ENCODE measurements around the gene NDUFA11. TPM values are rescaled to one million over a fixed set of nuclear protein-coding genes. Genes with fewer than 3 reads are reported as not detected.

NDUFA11 gene
- total and polyA plus RNA-seq, 9 of the 15 experiments (the other 6 are each of a cell fraction or from before 2014, with no cell fraction given) = 63.3 to 486 (median 274) TPM

- intact Hi-C loops (cut with micrococcal nuclease) = no loop called here
- DNase-seq (ENCODE audit: extremely low read depth in 1 of 4, low spot score in 3 of 4) (no peak), FAIRE-seq (no peak), ATAC-seq (no peak)
- peaks cover 18% of the 10 kb centered on the region for H3K79me2 ChIP-seq (ENCODE audit: control insufficient read depth, insufficient read depth, low read length)
- in situ Hi-C loops (cut with MboI) = no loop called here
- H3K9me3 ChIP-seq (replicated peaks; ENCODE audit: control insufficient read depth, insufficient read depth, low read depth, low read length) = no peaks in the 10 kb centered on the region
- H3K9ac ChIP-seq (ENCODE audit: insufficient read depth in 1 of 2, low read depth in 2 of 2, low read length in 2 of 2) = no peak overlapping the region
- TF ChIP-seq TCF3 (CRISPR knock-in tag; IDR thresholded peaks at IDR 0.05) (no peak), ELF4 (CRISPR knock-in tag; IDR thresholded peaks at IDR 0.05) (no peak), NELFE (IDR thresholded peaks at IDR 0.05; ENCODE audit: insufficient read depth, insufficient read length) (no peak), TAF7 (tag; IDR thresholded peaks at IDR 0.05) (no peak), FOSL1 (tag; conservative IDR thresholded peaks at IDR 0.05) (no peak)
- H3K36me3 ChIP-seq (ENCODE audit: control insufficient read depth, insufficient read depth, low read length) = peaks cover 86% of the 10 kb centered on the region; the same call in 2 of the 3 replicates
- POLR2A ChIA-PET = interaction anchor here (0.6 to 2.4 kb wide), 5 partner anchors 11 to 30 kb away, joined by 3 to 8 read pairs (median 5); no protein-coding TSS in a partner anchor
- no peak overlapping the region for H3K4me2 ChIP-seq (ENCODE audit: insufficient read depth, low read length)
- H3K4me3 ChIP-seq = no peak overlapping the region
- H3K4me1 ChIP-seq (replicated peaks in 1 of 2; ENCODE audit: control insufficient read depth in 2 of 2, insufficient read depth in 2 of 2, low read length in 2 of 2) = peaks cover 0 to 10% of the 10 kb centered on the region in 2 experiments; a peak in 1 of 5 replicates
- no peak overlapping the region for H3K27ac ChIP-seq (ENCODE audit: extremely low read depth, low read depth, low read length)
- CTCF ChIA-PET (ENCODE audit: low intra/inter-chr PET ratio) = no interaction called here
- peaks cover 5% of the 10 kb centered on the region; the same call in 1 of the 2 replicates for H4K20me1 ChIP-seq (replicated peaks; ENCODE audit: control insufficient read depth, insufficient read depth, low read length)
- 80% methylated on average over 9 of the region's 10 CpGs for WGBS (ENCODE audit: insufficient coverage, low coverage, missing lambda C conversion rate)
- no peak overlapping the region for H2AFZ ChIP-seq (ENCODE audit: low read depth, low read length)
- no peaks in the 10 kb centered on the region for H3K27me3 ChIP-seq (ENCODE audit: control insufficient read depth in 2 of 2, insufficient read depth in 2 of 2, low read length in 2 of 2)
- H3K9me1 ChIP-seq (ENCODE audit: control insufficient read depth, insufficient read depth, low read length) = peaks cover 8% of the 10 kb centered on the region
- BruUV-seq (replicated peaks) = no TSS peak
Observed at GRCh38 chr19:5937550-5937949, 34.0 kb upstream of the NDUFA11 start.

DNA sequence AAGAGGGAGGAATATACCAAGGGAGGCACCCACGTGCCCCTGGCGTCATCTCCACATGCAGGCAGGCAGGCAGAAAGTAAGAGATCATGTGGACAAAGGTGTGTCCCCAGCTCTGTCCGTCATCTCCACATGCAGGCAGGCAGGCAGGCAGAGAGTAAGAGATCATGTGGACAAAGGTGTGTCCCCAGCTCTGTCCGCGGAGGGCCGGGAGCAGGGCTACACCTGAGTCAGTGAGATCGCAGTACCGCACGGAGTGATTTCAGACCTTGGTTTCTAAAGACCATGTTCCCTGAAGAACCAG is 32.7 kb upstream of the NDUFA11 start:
- Histone ChIP-seq H3K9me1 (ENCODE audit: control insufficient read depth, insufficient read depth, low read length) (peaks cover 2% of the 10 kb centered on the region), H3K4me2 (ENCODE audit: insufficient read depth, low read length) (no peak overlapping the region), H3K4me1 (replicated peaks in 1 of 2; ENCODE audit: control insufficient read depth in 2 of 2, insufficient read depth in 2 of 2, low read length in 2 of 2) (peaks cover 0 to 13% of the 10 kb centered on the region in 2 experiments; a peak in 1 of 5 replicates), H2AFZ (ENCODE audit: low read depth, low read length) (no peak overlapping the region), H4K20me1 (replicated peaks; ENCODE audit: control insufficient read depth, insufficient read depth, low read length) (peaks cover 5% of the 10 kb centered on the region; the same call in 1 of the 2 replicates), H3K79me2 (ENCODE audit: control insufficient read depth, insufficient read depth, low read length) (peaks cover 7% of the 10 kb centered on the region; the same call in 1 of the 3 replicates), H3K9me3 (replicated peaks; ENCODE audit: control insufficient read depth, insufficient read depth, low read depth, low read length) (no peaks in the 10 kb centered on the region), H3K9ac (ENCODE audit: insufficient read depth in 1 of 2, low read depth in 2 of 2, low read length in 2 of 2) (0 out of 4 replicates have a peak overlapping the region, but pooled peaks of 1 of the 2 experiments have one; percentile 23), H3K27ac (ENCODE audit: extremely low read depth, low read depth, low read length) (no peak overlapping the region), H3K4me3 (no peak overlapping the region), H3K27me3 (ENCODE audit: control insufficient read depth in 2 of 2, insufficient read depth in 2 of 2, low read length in 2 of 2) (no peaks in the 10 kb centered on the region), H3K36me3 (ENCODE audit: control insufficient read depth, insufficient read depth, low read length) (peaks cover 88% of the 10 kb centered on the region; the same call in 2 of the 3 replicates)
- DNase-seq (ENCODE audit: extremely low read depth in 1 of 4, low spot score in 3 of 4) = no peak
- ChIA-PET POLR2A (interaction anchor here (0.6 kb wide), 1 partner anchor 273 kb away, joined by 3 read pairs; no protein-coding TSS in a partner anchor), CTCF (ENCODE audit: low intra/inter-chr PET ratio) (no interaction called here)
- TF ChIP-seq, protein P1, sequence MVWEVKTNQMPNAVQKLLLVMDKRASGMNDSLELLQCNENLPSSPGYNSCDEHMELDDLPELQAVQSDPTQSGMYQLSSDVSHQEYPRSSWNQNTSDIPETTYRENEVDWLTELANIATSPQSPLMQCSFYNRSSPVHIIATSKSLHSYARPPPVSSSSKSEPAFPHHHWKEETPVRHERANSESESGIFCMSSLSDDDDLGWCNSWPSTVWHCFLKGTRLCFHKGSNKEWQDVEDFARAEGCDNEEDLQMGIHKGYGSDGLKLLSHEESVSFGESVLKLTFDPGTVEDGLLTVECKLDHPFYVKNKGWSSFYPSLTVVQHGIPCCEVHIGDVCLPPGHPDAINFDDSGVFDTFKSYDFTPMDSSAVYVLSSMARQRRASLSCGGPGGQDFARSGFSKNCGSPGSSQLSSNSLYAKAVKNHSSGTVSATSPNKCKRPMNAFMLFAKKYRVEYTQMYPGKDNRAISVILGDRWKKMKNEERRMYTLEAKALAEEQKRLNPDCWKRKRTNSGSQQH (CRISPR knock-in tag; IDR thresholded peaks at IDR 0.05) = no peak
- TF ChIP-seq PHF21A (IDR thresholded peaks at IDR 0.05; ENCODE audit: borderline replicate concordance, low read depth) = no peak
- TF ChIP-seq ZC3H8 (IDR thresholded peaks at IDR 0.05) = no peak
- TF ChIP-seq, protein P2, sequence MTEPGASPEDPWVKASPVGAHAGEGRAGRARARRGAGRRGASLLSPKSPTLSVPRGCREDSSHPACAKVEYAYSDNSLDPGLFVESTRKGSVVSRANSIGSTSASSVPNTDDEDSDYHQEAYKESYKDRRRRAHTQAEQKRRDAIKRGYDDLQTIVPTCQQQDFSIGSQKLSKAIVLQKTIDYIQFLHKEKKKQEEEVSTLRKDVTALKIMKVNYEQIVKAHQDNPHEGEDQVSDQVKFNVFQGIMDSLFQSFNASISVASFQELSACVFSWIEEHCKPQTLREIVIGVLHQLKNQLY (CRISPR knock-in tag; conservative IDR thresholded peaks at IDR 0.05) = no peak
- no peak for TF ChIP-seq U2AF2 (optimal IDR thresholded peaks at IDR 0.05; ENCODE audit: low read depth, low read length)
- no peak for TF ChIP-seq HDAC2 (IDR thresholded peaks at IDR 0.05)
- no peak for TF ChIP-seq TAF15 (IDR thresholded peaks at IDR 0.05; ENCODE audit: low read depth, low read length)
- no peak for TF ChIP-seq ZNF766 (CRISPR knock-in tag; conservative IDR thresholded peaks at IDR 0.05)
- 96% methylated on average over 9 of the region's 9 CpGs for WGBS (ENCODE audit: insufficient coverage, low coverage, missing lambda C conversion rate)
- no peak for ATAC-seq
- in situ Hi-C loops (cut with MboI) (no loop called here), intact Hi-C loops (cut with micrococcal nuclease) (no loop called here)
- no TSS peak for BruUV-seq (replicated peaks)
- no peak for FAIRE-seq

Data from K562 (cell line).